Testis (tissue), 5 donors: ENCODE data around the gene TNNI2. TPM values are rescaled to one million over a fixed set of nuclear protein-coding genes. Genes with fewer than 3 reads are reported as not detected.

Experiments
- DNase-seq: peaks from one replicate; pipeline ENCODE4 v3.0.0-alpha.2; 2019
- H3K27ac ChIP-seq, 2 donors: fragments of 200-600 bp; sonication (generic); one replicate each; pipeline ENCODE4 v1.5.1; 2019
- H3K27me3 ChIP-seq: fragments of 200-600 bp; sonication (generic); one replicate; pipeline ENCODE4 v1.5.1; 2019
- H3K36me3 ChIP-seq: fragments of 200-600 bp; sonication (generic); one replicate; pipeline ENCODE4 v1.5.1; 2017; ENCODE audit warnings: low read depth; ENCODE audit errors: missing control alignments
- H3K4me1 ChIP-seq: fragments of 200-600 bp; sonication (generic); one replicate; pipeline ENCODE4 v1.5.1; 2019
- H3K4me3 ChIP-seq, 2 donors: fragments of 200-600 bp; sonication (generic); one replicate each; pipeline ENCODE4 v1.5.1; 2017 to 2019
- H3K9me3 ChIP-seq: fragments of 200-600 bp; sonication (generic); one replicate; pipeline ENCODE4 v1.5.1; 2017
- POLR2A ChIP-seq: fragments of 450-650 bp; IDR thresholded peaks from one replicate; pipeline ENCODE4 v1.6.1; 2017; ENCODE audit warnings: antibody characterized with exemption, mild to moderate bottlenecking, moderate library complexity
- WGBS, 2 donors: methylation state at CpG; one replicate each; pipeline ENCODE4 v1.1.5; 2018; 5-methylcytosine and 5-hydroxymethylcytosine counted together
- intact Hi-C: fragments of 100-400 bp; cut with DNase I; formaldehyde crosslinking; loops from one replicate; pipeline ENCODE4 v1.15.1; 2023; ENCODE audit warnings: low total_unique reads
- long read RNA-seq, 2 donors: transcript quantifications; one replicate each; lab custom pipeline, GENCODE V29; 2026
- polyA plus RNA-seq: library from polyadenylated mRNA; stranded (reverse); fragments of 350-450 nt; fragmentation: Illumina TruSeq; extraction: RNeasy Lipid Tissue Mini Kit (QIAGEN cat#74804); gene quantifications from one replicate; pipeline ENCODE4 v1.2.3, GENCODE V29; 2014; ENCODE audit warnings: low read depth, low replicate concordance; ENCODE audit not compliant: insufficient read depth
- total RNA-seq, 2 donors: library from RNA; depleted of rRNA; stranded (reverse); fragments of >200 nt; gene quantifications; one replicate each; pipeline ENCODE4 v1.2.3, GENCODE V29; 2016
- TF ChIP-seq, protein P1 (sequence below), 3 experiments: fragments of 450-650 bp in 2 of 3; fragments of 200-600 bp in 1 of 3; sonication (generic) in 1 of 3; IDR thresholded peaks; one replicate each; pipeline ENCODE4 v1.5.1; 2016 to 2019; ENCODE audit warnings: antibody characterized with exemption in 3 of 3, mild to moderate bottlenecking in 2 of 3, moderate library complexity in 1 of 3

Gene TNNI2
- total RNA-seq (not detected), polyA plus RNA-seq (8.6 TPM)
- long read RNA-seq, donor 1: 0 reads
- long read RNA-seq, donor 2: 0 reads

DNA sequence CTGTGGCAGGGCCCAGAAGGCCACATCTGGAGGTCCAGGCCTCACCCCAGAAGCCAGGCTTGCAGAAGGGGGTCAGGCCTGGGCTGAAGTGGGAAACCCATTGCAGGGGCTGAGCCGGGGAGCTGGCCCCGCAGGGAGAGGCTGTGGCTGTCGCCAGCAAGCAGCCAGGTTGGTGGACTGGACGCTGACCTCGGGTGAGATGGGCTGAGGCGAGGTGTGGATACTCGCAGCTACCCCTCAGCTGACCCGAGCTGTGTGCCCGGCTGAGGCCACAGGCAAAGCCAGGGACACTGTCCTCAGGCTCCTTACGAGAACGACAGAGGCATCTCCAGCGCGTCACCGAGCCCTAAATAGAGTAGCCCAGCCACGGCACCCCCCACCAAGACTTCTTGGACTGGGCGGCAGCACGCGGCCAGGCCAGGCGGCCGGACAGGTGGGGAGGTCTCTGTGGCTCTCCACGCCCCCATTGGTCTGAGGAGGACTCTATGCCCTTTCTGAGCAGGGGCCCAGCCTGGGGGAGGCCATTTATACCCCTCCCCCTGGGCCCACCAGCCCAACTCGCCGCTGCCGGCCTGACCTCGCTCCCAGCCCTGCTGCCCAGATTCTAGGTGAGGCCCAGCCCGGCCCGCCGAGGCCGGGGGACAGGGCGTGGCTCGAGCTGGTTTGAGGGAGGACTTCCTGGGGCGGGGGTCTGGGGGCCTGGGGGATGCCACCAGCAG, at the start of gene TNNI2:
Gene TNNI2, plus strand, starts transcription at position 556 of the 719 bp plus-strand sequence. CDS start 716 bp downstream, outside the sequence.
- H3K27me3 ChIP-seq: no peaks in the 10 kb centered on the region
- TF ChIP-seq, protein P1, sequence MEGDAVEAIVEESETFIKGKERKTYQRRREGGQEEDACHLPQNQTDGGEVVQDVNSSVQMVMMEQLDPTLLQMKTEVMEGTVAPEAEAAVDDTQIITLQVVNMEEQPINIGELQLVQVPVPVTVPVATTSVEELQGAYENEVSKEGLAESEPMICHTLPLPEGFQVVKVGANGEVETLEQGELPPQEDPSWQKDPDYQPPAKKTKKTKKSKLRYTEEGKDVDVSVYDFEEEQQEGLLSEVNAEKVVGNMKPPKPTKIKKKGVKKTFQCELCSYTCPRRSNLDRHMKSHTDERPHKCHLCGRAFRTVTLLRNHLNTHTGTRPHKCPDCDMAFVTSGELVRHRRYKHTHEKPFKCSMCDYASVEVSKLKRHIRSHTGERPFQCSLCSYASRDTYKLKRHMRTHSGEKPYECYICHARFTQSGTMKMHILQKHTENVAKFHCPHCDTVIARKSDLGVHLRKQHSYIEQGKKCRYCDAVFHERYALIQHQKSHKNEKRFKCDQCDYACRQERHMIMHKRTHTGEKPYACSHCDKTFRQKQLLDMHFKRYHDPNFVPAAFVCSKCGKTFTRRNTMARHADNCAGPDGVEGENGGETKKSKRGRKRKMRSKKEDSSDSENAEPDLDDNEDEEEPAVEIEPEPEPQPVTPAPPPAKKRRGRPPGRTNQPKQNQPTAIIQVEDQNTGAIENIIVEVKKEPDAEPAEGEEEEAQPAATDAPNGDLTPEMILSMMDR (IDR thresholded peaks at IDR 0.05): no peak
- no peak for TF ChIP-seq POLR2A
- H3K9me3 ChIP-seq: no peaks in the 10 kb centered on the region
- no peak for DNase-seq
- no peaks in the 10 kb centered on the region for H3K36me3 ChIP-seq
- no peaks in the 10 kb centered on the region for H3K4me1 ChIP-seq
- H3K4me3 ChIP-seq: no peak within 1 kb of the TSS
- no peak within 1 kb of the TSS for H3K27ac ChIP-seq
- intact Hi-C loops: loop anchor here (10.0 kb wide), 2 partner anchors 184 to 316 kb away; no protein-coding TSS in a partner anchor
- 85 to 99% methylated on average over 12 to 32 of the region's 32 CpGs for WGBS, 2 donors

DNA sequence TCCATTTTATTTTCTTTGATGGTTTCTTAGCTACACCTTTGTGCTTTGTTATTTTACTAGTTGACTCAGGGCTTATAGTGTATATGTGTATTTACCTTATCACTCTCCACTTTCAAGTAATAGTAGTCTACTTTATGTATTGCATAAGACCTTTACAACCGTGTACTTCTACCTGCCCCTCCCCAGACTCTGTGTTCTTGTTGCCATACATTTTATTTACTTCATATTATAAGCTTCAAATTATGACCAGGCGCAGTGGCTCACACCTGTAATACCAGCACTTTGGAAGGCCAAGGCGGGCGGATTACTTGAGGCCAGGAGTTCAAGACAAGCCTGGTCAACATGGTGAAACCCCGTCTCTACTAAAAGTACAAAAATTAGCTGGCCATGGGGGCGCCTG, 46.9 kb upstream of the TNNI2 start:
- TF ChIP-seq POLR2A: no peak
- TF ChIP-seq, protein P1 (IDR thresholded peaks at IDR 0.05): no peak
- Histone ChIP-seq H3K9me3 (no peaks in the 10 kb centered on the region), H3K4me1 (no peaks in the 10 kb centered on the region), H3K4me3 (no peak overlapping the region), H3K36me3 (no peaks in the 10 kb centered on the region), H3K27ac (no peak overlapping the region), H3K27me3 (no peaks in the 10 kb centered on the region)
- no peak for DNase-seq
- 89 to 92% methylated on average over 6 of the region's 6 CpGs for WGBS, 2 donors
- intact Hi-C loops: no loop called here

DNA sequence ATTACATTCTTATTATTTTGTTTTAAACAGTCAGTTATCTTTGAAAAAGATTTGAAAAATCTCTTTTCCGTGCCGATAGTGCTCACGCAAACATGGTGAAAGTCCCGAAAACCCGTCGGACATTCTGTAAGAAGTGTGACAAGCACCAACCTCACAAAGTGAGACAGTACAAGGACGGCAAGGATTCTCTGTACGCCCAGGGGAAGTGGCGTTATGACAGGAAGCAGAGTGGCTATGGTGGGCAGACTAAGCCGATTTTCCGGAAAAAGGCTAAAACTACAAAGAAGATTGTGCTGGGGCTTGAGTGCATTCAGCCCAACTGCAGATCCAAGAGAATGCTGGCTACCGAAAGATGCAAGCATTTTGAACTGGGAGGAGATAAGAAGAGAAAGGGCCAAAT, 46.3 kb upstream of the TNNI2 start:
- 80 to 86% methylated on average over 12 of the region's 12 CpGs for WGBS, 2 donors
- Histone ChIP-seq H3K27me3 (no peaks in the 10 kb centered on the region), H3K9me3 (no peaks in the 10 kb centered on the region), H3K27ac (no peak overlapping the region), H3K4me1 (no peaks in the 10 kb centered on the region), H3K4me3 (no peak overlapping the region), H3K36me3 (no peaks in the 10 kb centered on the region)
- no peak for TF ChIP-seq POLR2A
- TF ChIP-seq, protein P1 (IDR thresholded peaks at IDR 0.05): no peak
- no peak for DNase-seq
- intact Hi-C loops: no loop called here

DNA sequence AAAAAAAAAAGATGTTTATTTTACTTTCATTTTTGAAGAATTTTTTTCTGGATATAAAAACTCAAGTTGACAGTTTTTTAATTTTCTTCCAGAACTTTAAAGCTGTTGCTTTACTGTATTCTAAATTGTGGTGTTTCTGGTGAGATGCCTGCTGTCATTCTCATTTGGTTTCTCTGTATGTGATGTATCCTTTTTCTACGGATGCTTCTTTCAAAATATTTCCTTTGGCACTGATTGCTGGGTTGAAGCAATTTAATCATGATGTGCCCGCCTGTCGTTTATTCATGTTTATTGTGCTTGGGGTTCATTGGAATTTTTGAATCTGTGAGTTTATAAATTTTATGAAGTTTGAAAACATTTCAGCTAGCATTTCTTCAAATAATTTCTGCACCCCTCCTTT, 45.7 kb upstream of the TNNI2 start:
- TF ChIP-seq, protein P1 (IDR thresholded peaks at IDR 0.05): no peak
- no peak for TF ChIP-seq POLR2A
- H3K36me3 ChIP-seq: no peaks in the 10 kb centered on the region
- no peaks in the 10 kb centered on the region for H3K4me1 ChIP-seq
- no peaks in the 10 kb centered on the region for H3K9me3 ChIP-seq
- WGBS, 2 donors: 73 to 75% methylated on average over 3 of the region's 3 CpGs
- intact Hi-C loops: no loop called here
- DNase-seq: no peak
- H3K4me3 ChIP-seq: no peak overlapping the region
- no peak overlapping the region for H3K27ac ChIP-seq
- no peaks in the 10 kb centered on the region for H3K27me3 ChIP-seq
